Activated CD8-positive, alpha-beta memory T cell treated with anti-CD3 and anti-CD28 coated beads for 1 hour (primary cell): ENCODE measurements around the gene ZNF280D.
"Not testable (repeated sequence)": the region's sequence is repeated elsewhere in the genome, so short reads cannot be mapped to it uniquely, and the experiment has no call there.

Experiments used
- DNase-seq, 2 donors: peaks; one replicate each; pipeline ENCODE4 v3.0.0-alpha.2; 2020; ENCODE audit warnings: low read depth in 1 of 2; ENCODE audit errors: extremely low read depth in 1 of 2

The ZNF280D gene

DNA sequence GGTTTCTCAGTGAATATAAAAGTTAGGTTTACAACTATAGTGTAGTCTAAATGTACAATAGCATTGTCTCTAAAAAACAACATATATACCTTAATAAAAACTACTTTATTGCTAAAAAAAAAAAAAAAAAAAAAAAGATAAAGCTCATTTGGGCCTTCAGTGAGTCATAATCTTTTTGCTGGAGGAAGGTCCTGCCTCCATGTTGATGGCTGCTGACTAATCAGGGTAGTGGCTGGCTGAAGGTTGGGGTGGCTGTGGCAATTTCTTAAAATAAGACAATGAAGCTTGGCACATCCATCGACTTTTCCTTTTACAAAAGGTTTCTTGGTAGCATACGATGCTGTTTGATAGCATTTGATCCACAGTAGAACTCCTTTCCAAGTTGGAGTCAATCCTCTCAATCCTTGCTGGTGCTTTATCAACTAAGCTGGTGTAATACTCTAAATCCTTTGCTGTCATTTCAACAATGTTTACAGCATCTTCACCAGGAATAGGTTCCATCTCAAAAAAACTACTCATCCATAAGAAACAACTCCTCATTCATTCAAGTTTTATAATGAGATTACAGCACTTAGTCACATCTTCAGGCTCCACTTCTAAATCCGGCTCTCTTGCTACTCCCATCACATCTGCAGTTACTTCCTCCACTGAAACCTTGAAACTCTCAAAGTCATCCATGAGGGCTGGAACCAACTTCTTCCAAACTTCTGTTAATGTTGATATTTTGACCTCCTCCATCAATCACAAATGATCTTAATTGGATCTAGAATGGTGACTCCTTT is 13.3 kb downstream of the ZNF280D start:
- DNase-seq: no peak

DNA sequence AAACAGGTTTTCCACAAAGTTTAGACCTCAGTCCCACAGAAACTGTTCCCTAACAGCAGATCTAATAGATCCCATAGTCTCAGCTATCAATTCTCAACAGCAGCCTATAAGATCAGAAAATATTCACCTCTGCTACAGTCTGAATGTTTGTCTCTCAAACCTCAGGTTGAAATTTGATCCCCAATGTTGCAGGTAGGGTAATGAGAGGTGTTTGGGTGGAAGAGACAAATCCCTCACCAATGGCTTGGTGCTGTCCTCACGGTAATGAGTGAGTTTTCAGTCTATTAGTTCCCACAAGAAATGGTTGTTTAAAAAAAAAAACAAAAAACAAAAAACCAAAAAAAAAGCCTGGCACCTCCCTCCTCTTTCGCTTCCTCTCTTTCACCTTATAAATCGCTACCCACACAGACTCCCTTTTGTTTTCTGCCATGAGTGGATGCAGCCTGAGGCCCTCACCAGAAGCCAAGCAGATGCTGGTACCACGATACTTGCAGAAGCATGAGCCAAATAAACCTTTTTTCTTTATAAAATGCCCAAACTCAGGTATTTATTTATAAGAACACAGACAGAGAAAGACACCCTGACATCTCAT is 14.2 kb downstream of the ZNF280D start:
- no peak for DNase-seq

DNA sequence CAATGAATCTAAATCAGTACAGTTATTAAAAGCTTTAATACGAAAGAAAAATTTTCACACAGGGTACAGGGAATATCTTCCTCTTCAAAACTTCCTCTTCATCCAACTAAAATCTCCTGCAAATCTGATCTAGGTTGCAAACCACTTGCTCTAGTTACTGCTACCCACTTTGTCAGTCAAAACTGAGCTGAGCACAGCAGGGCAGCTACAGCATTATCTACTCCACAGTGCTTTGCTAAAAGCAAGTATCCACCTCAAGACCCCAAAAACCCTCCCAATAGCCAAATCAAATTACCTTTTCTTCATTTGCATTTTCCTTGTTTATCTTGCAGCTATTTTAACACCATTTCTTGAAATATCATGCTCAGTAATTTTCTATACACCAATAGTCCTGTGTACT is 14.7 kb downstream of the ZNF280D start:
- DNase-seq: no peak

DNA sequence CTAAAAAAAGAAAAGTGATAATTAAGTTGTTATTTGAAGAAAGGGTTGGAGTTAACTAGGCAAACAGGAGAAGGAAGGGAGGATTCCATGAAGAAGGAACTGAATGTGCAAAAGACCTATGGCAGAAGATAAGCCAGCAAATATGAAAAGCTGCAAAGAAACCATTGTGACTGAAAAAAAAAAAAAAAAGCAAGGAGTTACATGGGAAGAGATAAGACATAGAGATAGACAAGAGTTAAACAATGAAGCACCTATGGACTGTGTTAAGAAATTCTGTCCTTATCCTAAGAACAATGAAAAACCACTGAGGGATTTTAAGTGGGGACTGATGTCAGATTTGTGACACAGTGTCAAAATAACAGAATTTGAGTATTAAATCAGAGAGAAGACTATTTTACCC is 17.0 kb downstream of the ZNF280D start:
- no peak for DNase-seq

DNA sequence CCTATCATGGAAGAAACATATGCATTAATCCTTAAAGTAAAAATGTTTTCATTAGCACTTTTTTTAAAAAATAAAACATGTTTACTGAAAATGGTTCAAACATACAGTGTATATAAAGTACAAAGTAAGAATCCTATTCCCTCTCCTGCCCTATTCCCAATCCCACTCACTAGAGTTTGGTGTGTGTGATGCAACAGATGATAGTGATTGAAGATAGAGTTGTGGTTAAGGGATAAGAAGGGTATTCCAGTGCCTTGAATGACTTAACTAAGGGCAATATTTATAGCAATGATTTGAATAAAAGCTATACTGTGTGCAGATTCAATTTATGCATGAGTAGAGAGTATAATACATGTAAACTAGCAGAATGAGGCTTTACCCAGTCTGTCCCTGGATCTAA is 18.1 kb downstream of the ZNF280D start:
- no peak for DNase-seq

DNA sequence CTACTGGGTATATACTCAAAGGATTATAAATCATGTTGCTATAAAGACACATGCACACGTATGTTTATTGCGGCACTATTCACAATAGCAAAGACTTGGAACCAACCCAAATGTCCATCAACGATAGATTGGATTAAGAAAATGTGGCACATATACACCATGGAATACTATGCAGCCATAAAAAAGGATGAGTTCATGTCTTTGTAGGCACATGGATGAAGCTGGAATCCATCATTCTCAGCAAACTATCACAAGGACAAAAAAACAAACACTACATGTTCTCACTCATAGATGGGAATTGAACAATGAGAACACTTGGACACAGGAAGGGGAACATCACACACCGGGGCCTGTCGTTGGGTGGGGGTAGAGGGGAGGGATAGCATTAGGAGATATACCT is 23.8 kb downstream of the ZNF280D start:
- DNase-seq: not testable (repeated sequence)

DNA sequence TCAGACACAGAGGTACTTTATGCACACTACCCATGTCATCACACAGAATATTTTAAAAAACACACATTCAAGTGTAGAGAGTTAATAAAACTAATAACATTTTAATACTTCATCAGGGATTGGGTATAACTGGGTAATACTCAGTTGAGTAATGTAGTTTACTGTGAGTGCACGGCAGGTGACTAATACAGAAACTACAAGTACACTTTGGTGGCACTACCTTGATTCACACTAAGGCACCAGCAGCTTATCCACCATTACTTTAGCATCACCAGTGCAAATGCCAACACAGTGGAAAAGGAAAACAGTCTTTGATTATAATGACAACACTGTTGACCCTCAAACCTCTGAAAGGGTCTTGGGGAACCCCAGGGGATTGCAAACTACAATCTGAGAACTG is 33.6 kb downstream of the ZNF280D start:
- no peak for DNase-seq

DNA sequence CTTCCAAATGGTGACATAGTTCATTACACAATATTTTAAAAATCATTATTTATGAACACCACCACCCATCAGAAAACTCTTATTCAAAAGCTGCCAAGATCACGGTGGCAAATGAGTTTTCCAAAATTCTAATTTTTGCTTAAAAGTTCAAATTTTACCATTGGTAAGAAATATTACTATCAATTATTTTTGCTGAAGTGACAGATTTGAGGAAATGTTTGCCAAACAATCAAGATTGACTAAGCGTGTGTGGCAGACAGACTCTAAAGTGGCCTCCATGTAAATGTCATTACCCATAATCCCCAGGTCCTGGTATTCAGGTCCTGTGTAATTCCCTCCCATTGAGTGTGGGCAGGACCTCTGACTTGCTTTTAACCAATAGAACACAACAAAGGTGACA is 35.0 kb downstream of the ZNF280D start:
- DNase-seq: no peak

DNA sequence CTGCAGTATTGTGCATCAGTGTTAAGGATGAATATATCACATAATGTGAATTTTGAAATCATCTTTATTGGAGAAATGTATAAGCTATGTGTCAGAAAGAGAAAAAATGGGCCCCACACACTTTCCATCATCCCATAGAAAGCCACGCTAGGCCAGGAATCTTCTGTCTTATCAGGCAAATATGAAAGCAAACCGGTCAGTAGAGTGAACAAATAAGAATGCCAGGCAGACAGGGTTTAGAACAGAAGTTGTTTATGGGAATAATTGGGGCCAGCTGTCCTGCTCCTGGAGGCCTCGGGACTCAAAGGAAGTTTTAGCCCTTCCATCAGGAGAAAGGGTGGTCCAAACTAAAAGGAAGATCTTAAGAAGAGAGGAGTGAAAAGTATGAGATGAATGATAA is 39.5 kb downstream of the ZNF280D start:
- no peak for DNase-seq

DNA sequence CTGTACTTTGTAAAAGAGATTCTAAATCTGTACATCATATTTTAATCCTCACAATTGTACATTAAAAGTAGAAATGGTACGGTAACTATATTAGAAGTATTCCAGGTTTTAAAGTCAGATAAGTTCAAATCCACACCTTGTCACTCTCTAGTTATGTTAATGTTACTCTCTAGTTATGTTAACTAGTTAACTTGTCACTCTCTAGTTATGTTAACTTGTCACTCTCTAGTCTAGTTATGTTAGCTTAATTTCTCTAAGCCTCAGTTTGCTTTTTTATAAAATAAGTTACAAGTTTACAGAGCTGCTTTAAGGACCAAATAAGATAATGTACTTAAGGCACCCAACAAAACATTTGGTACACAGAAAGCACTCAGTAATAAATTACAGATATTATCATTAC is 42.6 kb downstream of the ZNF280D start:
- no peak for DNase-seq

DNA sequence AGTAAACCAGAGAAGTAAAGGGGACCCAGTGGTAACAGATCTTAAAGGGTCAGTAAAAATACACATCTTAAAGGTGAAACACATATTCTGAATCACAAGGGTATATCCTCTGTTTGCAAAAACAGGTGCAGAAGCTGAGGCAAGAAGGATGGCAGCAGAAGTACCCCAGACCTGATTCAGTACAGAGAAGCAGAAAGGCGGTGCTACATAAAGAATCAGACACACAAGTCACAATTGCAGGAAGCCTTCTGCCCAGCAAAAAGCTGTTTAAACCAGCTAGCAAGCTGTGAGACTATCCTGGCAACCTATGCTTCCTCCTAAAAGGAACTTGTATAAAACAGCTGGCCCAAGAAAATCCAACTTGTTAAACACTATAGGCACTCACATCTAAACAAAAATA is 49.4 kb downstream of the ZNF280D start:
- DNase-seq: no peak

DNA sequence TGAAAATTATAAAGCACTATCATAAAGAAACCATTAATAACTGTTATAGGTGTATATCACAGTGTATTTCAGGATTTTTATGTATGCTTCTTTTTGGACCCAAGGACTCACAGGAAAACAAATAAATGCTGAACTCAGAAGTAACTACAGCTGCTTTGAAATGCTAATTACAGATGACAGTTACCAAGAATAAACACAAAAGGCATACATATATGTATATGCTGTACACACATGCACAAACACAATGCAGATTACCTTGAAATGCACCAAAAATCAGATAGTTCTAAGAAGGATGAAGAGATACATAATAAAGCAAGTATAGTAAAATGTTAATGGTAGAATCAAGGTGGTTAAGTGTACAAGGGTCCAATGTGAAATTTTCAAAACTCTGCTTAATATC is 52.2 kb downstream of the ZNF280D start:
- no peak for DNase-seq

DNA sequence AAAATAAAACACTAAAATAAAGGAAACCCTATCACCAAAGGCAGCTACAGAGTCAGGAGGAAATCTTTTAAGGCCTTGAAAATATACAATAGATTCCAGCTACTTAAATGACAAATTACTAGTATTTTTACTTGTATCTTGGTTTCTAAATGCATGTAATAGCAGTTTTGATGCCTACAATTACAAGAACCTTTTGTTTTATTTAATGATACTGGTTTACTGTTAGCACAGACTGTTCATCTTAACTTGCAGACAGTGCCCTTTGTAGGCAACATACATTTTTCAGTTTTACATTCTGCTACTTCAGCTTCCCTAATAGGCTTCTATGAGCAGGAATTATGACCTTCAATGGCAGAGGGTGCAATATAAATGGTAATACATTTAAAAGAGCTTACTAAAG is 54.1 kb downstream of the ZNF280D start:
- no peak for DNase-seq

DNA sequence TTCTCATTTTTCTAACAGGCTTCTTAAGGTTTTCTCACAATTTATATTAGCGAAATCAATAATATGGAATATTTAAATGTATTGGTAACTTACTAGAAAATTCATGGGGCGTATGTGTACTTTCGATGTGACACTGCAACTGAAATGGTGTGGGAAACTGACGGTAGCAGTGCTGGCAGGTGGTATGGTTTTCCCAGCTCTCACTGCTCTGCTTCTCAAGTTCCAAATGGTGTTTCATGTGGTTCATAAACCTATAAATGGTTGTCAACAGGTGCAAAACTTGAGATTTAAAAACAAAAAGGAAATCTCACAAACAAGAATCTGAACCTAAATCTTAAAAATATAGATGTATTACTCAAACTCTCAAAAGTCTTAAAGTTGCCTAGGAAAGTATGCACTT is 54.7 kb downstream of the ZNF280D start:
- DNase-seq: no peak

DNA sequence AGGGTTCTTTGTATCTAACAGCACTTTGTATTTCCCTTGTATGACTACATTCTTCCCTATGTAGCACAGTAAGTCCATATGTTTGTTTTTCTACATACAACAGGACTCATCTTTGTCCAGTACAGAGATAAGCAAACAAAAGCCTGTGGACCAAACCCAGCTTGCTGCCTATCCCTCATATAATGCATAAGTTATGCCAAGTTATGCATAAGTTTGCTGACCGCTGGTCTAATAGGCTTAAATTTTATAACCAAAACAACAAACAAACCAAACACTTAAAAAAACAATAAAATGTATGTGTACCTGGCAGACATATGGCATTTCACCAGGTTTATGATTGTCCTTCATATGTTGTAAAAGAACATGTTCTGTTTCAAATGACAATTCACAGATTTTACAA is 56.0 kb downstream of the ZNF280D start:
- no peak for DNase-seq

DNA sequence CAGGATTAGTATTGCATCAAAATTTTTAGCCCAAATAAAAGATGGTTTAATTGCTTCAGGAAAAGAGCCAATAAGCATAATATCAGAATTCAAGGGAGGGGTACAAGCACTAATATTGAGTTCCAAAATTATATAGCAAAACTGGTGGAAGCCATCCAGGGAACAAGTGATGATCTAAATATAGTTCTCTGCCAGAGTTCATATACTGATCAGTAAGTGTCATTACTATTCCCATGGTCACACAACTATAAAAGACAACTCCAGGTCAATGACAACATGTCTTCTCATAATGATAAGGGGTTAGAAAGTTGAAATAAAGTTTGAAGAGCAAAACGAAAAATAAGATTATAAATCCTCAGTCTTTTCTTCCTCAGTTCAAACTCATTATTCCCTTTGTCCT is 57.4 kb downstream of the ZNF280D start:
- no peak for DNase-seq

DNA sequence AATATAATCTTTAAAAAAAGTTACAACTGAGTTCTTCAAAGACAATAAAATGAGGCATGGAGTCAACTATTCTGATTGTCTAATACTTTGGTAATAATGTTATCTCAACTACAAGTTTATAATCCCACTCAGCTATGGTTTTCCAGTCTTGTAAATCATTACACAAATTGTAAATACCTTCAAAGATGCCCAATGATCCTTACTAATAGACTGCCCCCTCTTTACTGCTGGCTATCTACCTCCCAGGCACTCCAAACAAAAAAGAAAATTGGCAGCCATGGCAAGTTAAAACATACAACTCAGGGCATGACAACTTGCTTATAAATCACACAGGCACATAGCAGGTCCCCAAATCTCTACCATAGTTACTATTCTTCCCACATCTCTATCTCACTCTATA is 58.5 kb downstream of the ZNF280D start:
- DNase-seq: no peak

DNA sequence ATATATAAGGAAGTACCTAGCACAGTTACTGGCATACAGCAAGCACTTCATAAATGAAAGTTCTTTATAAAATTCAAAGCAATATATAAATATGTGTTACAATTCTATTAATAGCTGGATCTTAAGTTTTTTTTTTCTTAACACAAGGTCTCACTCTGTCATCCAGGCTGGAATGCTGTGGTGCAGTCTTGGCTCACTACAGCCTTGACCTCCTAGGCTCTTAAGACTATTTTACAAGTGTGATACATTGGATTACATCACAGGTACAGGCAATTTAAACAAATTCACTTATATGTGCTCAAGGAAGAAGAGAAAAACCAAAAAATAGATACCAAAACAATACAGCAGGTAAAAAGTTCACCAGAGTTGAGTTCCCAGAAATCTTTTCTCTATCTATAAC is 60.6 kb downstream of the ZNF280D start:
- DNase-seq: no peak

DNA sequence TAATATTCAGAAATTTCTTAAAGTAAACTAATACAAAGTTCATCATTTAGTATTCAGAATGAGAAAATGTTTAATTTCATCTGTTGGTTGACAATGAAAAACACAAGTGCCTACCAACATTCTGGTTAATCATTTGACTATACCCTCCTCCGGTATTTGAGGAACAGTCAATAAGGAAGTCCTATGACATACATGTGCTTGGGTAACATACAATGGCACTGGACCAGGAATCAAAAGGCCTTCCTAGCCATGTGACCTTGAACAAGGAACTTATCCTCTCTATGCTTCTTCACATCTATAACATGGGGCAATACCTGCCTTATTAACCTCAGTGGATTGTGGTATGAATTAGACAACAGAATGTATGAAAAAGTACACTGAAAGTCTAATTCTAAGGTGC is 65.8 kb downstream of the ZNF280D start:
- DNase-seq: no peak

DNA sequence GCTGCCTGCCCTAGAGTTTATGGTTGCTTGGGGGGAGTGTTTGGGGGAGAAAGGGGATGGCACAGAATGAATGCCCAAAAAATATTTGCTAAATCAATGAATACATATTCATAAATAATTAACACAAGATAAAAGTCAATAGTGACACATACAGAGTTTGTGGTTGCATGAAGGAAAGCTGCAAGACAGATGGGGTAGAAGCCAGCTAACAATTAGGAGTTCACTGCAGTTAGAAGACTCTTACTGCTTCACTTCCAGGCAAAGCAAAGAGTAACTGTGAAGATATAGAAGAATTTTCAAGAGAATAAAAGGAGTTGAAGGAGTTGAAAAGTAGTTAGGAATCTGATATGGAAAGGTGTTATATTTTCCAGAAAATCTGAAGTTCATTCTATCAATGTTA is 72.4 kb downstream of the ZNF280D start:
- no peak for DNase-seq

DNA sequence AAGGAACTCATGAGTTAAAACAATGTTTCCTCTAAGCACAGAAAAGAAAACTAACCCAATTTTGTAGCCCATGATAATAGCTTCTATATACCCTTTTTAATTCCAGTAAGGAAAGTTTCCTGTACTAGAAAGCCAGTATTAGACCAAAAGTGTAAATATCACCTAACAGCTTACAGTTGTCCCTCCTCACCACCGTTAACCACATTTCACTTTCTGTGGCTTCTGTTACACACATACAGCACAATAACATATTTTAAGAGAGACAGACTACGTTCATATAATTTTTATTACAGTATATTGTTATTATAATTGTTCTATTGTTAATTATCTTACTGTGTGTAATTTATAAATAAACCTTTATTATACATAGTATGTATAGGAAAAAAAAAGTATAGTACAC is 74.1 kb downstream of the ZNF280D start:
- no peak for DNase-seq

DNA sequence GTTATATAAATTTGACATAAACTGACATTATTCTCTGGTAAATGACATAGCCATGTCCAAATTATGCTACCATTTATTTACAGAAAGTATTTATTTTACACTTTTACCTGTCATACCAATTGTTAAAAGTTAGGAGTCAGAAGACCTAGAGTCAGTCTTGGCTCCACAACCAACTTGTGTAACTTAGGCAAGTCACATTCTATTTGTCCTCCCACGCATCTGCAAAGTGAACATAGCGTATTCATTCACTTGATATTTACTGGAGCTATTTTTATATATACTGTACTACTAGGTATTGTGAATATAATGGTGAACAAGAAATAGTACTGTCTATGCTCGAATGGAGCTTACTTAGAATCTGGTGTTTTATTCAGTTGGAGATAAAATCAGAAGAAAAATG is 78.7 kb downstream of the ZNF280D start:
- no peak for DNase-seq

DNA sequence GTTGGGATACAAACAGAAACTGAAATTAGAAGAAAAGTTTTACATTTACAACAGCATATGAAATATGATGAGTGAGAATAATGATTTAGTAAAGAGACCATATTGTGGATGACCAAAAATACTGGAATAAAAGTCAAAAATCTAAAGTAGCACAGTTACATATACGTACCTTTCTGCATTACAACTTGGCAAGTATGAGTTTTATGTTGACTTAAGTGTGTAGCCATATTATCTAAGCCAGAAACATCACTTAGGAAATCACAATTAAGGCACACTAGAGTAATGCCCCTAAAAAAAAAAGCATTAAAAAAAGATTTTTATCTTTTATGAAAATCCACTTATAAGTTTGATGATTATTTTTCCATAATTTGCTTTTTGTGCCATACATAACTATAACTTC is 79.1 kb downstream of the ZNF280D start:
- DNase-seq: no peak
